HepG2 (cell line): ENCODE data around the gene SLC29A2. TPM values are rescaled to one million over a fixed set of nuclear protein-coding genes. Genes with fewer than 3 reads are reported as not detected.

ENCODE experiments used
- DNMT1 ChIP-seq: sonication (generic); formaldehyde crosslinking; IDR thresholded peaks from 2 replicates; pipeline ENCODE4 v1.5.1; 2020; ENCODE audit warnings: mild to moderate bottlenecking, missing genetic modification reagents
- EED ChIP-seq: sonication (generic); formaldehyde crosslinking; IDR thresholded peaks from 2 replicates; pipeline ENCODE4 v1.5.0; 2020; ENCODE audit warnings: mild to moderate bottlenecking, missing genetic modification reagents
- ESRRA ChIP-seq: sonication (generic); formaldehyde crosslinking; IDR thresholded peaks from 2 replicates; pipeline ENCODE4 v1.5.1; 2020; ENCODE audit warnings: mild to moderate bottlenecking, low read depth, missing genetic modification reagents
- HMG20A ChIP-seq: IDR thresholded peaks from 2 replicates; pipeline ENCODE4 v1.6.1; 2016; ENCODE audit warnings: borderline replicate concordance
- MED8 ChIP-seq: sonication (generic); formaldehyde crosslinking; IDR thresholded peaks from 2 replicates; pipeline ENCODE4 v1.8.1; 2023; ENCODE audit warnings: mild to moderate bottlenecking, missing genetic modification reagents; ENCODE audit not compliant: insufficient replicate concordance
- MXD3 ChIP-seq: IDR thresholded peaks from 2 replicates; pipeline ENCODE4 v1.6.1; 2016; ENCODE audit warnings: mild to moderate bottlenecking, missing biosample characterization, missing genetic modification reagents
- ONECUT2 ChIP-seq: sonication (generic); formaldehyde crosslinking; IDR thresholded peaks from 2 replicates; pipeline ENCODE4 v1.4.0; 2020; ENCODE audit warnings: missing genetic modification reagents
- RBM39 ChIP-seq: fragments of 200-400 bp; formaldehyde crosslinking; IDR thresholded peaks from one replicate; pipeline ENCODE4 v1.6.1; 2018; ENCODE audit warnings: antibody characterized with exemption, mild to moderate bottlenecking, low read depth, low read length; ENCODE audit not compliant: poor library complexity, severe bottlenecking
- REXO4 ChIP-seq: sonication (generic); formaldehyde crosslinking; IDR thresholded peaks from 2 replicates; pipeline ENCODE4 v1.8.0; 2022; ENCODE audit warnings: missing genetic modification reagents, mild to moderate bottlenecking, borderline replicate concordance
- SRSF4 ChIP-seq: fragments of 200-400 bp; formaldehyde crosslinking; IDR thresholded peaks from one replicate; pipeline ENCODE4 v1.6.1; 2018; ENCODE audit warnings: mild to moderate bottlenecking, low read depth, low read length, moderate library complexity; ENCODE audit not compliant: poor library complexity, severe bottlenecking
- TCF12 ChIP-seq, 2 experiments: fragments of 450-650 bp in 1 of 2; sonication (generic) in 1 of 2; formaldehyde crosslinking in 1 of 2; IDR thresholded peaks; 2 replicates each; pipeline versions ENCODE4 v1.6.1 to v1.8.0; 2017 to 2022; ENCODE audit warnings: antibody characterized with exemption in 1 of 2, mild to moderate bottlenecking in 1 of 2, missing genetic modification reagents in 1 of 2, moderate library complexity in 1 of 2
- THRA ChIP-seq: sonication (generic); formaldehyde crosslinking; IDR thresholded peaks from 2 replicates; pipeline ENCODE4 v1.4.0; 2020; ENCODE audit warnings: missing genetic modification reagents, borderline replicate concordance
- ZFP1 ChIP-seq: IDR thresholded peaks from 2 replicates; pipeline ENCODE4 v1.6.1; 2016
- ZFP36L1 ChIP-seq: sonication (generic); formaldehyde crosslinking; IDR thresholded peaks from 2 replicates; pipeline ENCODE4 v1.8.0; 2022; ENCODE audit warnings: mild to moderate bottlenecking, missing genetic modification reagents, moderate library complexity
- ZMYM3 ChIP-seq: sonication (generic); formaldehyde crosslinking; IDR thresholded peaks from 2 replicates; pipeline ENCODE4 v1.5.1; 2020; ENCODE audit warnings: mild to moderate bottlenecking, missing genetic modification reagents
- ZNF263 ChIP-seq: sonication (generic); formaldehyde crosslinking; IDR thresholded peaks from 2 replicates; pipeline ENCODE4 v1.4.0; 2020; ENCODE audit warnings: missing genetic modification reagents
- ZNF274 ChIP-seq: sonication (generic); formaldehyde crosslinking; IDR thresholded peaks from 2 replicates; pipeline ENCODE4 v1.5.1; 2020; ENCODE audit warnings: mild to moderate bottlenecking, missing genetic modification reagents
- ZNF562 ChIP-seq: sonication (generic); formaldehyde crosslinking; IDR thresholded peaks from 2 replicates; pipeline ENCODE4 v1.8.0; 2022; ENCODE audit warnings: missing genetic modification reagents, borderline replicate concordance
- ZNF891 ChIP-seq: sonication (generic); formaldehyde crosslinking; IDR thresholded peaks from 2 replicates; pipeline ENCODE4 v1.5.0; 2020; ENCODE audit warnings: mild to moderate bottlenecking, missing genetic modification reagents
- polyA plus RNA-seq, 8 experiments: library from polyadenylated mRNA; depleted of rRNA in 3 of 8; stranded (reverse) in 7 of 8; unstranded in 1 of 8; fragments of >200 nt; fragmentation: Illumina TruSeq in 4 of 8; extraction: Trizol in 4 of 8; gene quantifications; 2 replicates each; pipeline versions ENCODE4 v1.2.1 to v1.2.3, GENCODE V29; 2011 to 2016; ENCODE audit warnings: low read depth in 4 of 8, missing spikeins in 1 of 8, mixed read lengths in 1 of 8; ENCODE audit not compliant: insufficient read depth in 1 of 8
- total RNA-seq, 5 experiments: library from RNA; depleted of rRNA; stranded (reverse); fragments of >200 nt; fragmentation: Illumina TruSeq; extraction: Trizol; gene quantifications; 2 replicates each; pipeline ENCODE4 v1.2.3, GENCODE V29; 2016; ENCODE audit warnings: low read depth in 1 of 5
- TF ChIP-seq, protein P1 (sequence below): sonication (generic); formaldehyde crosslinking; IDR thresholded peaks from 2 replicates; pipeline ENCODE4 v1.5.0; 2020; ENCODE audit warnings: mild to moderate bottlenecking, missing genetic modification reagents
- TF ChIP-seq, protein P2 (sequence below): sonication (generic); formaldehyde crosslinking; IDR thresholded peaks from 2 replicates; pipeline ENCODE4 v1.4.0; 2020; ENCODE audit warnings: missing genetic modification reagents, borderline replicate concordance

The SLC29A2 gene
- total and polyA plus RNA-seq, 2 of the 13 experiments (the other 11 are each of a cell fraction or from before 2014, with no cell fraction given), result 0.63 to 0.66 TPM

GRCh38 chr11:66328302-66329144 lies 43.0 kb downstream of the SLC29A2 start (continued):
- no peak for TF ChIP-seq ZFP36L1 (CRISPR knock-in tag)
- TF ChIP-seq MXD3 (CRISPR knock-in tag), result peak; percentile 75
- no peak for TF ChIP-seq ONECUT2 (CRISPR knock-in tag)
- TF ChIP-seq, protein P1, sequence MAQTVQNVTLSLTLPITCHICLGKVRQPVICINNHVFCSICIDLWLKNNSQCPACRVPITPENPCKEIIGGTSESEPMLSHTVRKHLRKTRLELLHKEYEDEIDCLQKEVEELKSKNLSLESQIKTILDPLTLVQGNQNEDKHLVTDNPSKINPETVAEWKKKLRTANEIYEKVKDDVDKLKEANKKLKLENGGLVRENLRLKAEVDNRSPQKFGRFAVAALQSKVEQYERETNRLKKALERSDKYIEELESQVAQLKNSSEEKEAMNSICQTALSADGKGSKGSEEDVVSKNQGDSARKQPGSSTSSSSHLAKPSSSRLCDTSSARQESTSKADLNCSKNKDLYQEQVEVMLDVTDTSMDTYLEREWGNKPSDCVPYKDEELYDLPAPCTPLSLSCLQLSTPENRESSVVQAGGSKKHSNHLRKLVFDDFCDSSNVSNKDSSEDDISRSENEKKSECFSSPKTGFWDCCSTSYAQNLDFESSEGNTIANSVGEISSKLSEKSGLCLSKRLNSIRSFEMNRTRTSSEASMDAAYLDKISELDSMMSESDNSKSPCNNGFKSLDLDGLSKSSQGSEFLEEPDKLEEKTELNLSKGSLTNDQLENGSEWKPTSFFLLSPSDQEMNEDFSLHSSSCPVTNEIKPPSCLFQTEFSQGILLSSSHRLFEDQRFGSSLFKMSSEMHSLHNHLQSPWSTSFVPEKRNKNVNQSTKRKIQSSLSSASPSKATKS (CRISPR knock-in tag), result 0 out of 2 replicates have a peak, but pooled peaks have one; percentile 70
- TF ChIP-seq ZMYM3 (CRISPR knock-in tag), result peak; percentile 78; the same call in 1 of the 2 replicates
- TF ChIP-seq ZNF562 (CRISPR knock-in tag), result no peak
- peak; percentile 60 for TF ChIP-seq THRA (CRISPR knock-in tag)
- TF ChIP-seq ZNF891 (CRISPR knock-in tag), result 0 out of 2 replicates have a peak, but pooled peaks have one; percentile 57
- no peak for TF ChIP-seq ZNF274 (CRISPR knock-in tag)
- TF ChIP-seq ESRRA, result peak; percentile 57; the same call in 1 of the 2 replicates
- peak; percentile 96 for TF ChIP-seq ZNF263 (CRISPR knock-in tag)
- TF ChIP-seq, protein P2, sequence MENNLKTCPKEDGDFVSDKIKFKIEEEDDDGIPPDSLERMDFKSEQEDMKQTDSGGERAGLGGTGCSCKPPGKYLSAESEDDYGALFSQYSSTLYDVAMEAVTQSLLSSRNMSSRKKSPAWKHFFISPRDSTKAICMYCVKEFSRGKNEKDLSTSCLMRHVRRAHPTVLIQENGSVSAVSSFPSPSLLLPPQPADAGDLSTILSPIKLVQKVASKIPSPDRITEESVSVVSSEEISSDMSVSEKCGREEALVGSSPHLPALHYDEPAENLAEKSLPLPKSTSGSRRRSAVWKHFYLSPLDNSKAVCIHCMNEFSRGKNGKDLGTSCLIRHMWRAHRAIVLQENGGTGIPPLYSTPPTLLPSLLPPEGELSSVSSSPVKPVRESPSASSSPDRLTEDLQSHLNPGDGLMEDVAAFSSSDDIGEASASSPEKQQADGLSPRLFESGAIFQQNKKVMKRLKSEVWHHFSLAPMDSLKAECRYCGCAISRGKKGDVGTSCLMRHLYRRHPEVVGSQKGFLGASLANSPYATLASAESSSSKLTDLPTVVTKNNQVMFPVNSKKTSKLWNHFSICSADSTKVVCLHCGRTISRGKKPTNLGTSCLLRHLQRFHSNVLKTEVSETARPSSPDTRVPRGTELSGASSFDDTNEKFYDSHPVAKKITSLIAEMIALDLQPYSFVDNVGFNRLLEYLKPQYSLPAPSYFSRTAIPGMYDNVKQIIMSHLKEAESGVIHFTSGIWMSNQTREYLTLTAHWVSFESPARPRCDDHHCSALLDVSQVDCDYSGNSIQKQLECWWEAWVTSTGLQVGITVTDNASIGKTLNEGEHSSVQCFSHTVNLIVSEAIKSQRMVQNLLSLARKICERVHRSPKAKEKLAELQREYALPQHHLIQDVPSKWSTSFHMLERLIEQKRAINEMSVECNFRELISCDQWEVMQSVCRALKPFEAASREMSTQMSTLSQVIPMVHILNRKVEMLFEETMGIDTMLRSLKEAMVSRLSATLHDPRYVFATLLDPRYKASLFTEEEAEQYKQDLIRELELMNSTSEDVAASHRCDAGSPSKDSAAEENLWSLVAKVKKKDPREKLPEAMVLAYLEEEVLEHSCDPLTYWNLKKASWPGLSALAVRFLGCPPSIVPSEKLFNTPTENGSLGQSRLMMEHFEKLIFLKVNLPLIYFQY, result 0 out of 2 replicates have a peak, but pooled peaks have one; percentile 37
- TF ChIP-seq SRSF4, result no peak
- TF ChIP-seq DNMT1 (CRISPR knock-in tag), result 0 out of 2 replicates have a peak, but pooled peaks have one; percentile 85
- no peak for TF ChIP-seq MED8
- TF ChIP-seq RBM39, result no peak
- no peak for TF ChIP-seq TCF12 (IDR thresholded peaks at IDR 0.05)
- no peak for TF ChIP-seq TCF12 (CRISPR knock-in tag; IDR thresholded peaks at IDR 0.05)
- TF ChIP-seq ZFP1, result peak; percentile 83; the same call in 1 of the 2 replicates
- no peak for TF ChIP-seq HMG20A (CRISPR knock-in tag)
- no peak for TF ChIP-seq REXO4 (CRISPR knock-in tag)
- no peak for TF ChIP-seq EED
